A549 treated with dexamethasone at 1 μM for 4 hours (cell line): Measurements from ENCODE around the gene ACP5. TPM values are rescaled to one million over a fixed set of nuclear protein-coding genes. Genes with fewer than 3 reads are reported as not detected.

Experiments
- total RNA-seq: library from RNA; stranded (reverse); fragments of 200-300 nt; extraction: Qiagen RNA extraction; gene quantifications from 5 replicates; pipeline ENCODE4 v1.2.3, GENCODE V29; 2022

ACP5 gene
- 0.11 to 0.41 TPM (median 0.25 TPM) in 5 replicates for total RNA-seq

GRCh38 chr19:11577451-11578257, at the start of gene ACP5:
ACP5 (minus strand) TSS chr19:11577645; CDS start chr19:11577317, 328 bp downstream.

GRCh38 chr19:11597202-11598102, 20.0 kb upstream of the ACP5 start, which contains the start of gene ZNF627:
ZNF627 (plus strand) TSS chr19:11597483; CDS start chr19:11597628, 145 bp downstream.

GRCh38 chr19:11558881-11559828, 18.3 kb downstream of the ACP5 start, which contains the start of gene ELOF1:
ELOF1 (minus strand) TSS chr19:11559230; CDS start chr19:11554347, 4,883 bp downstream.

GRCh38 chr19:11538232-11539036, 39.0 kb downstream of the ACP5 start, which contains the start of gene CNN1:
CNN1 (plus strand) TSS chr19:11538851; CDS start chr19:11538928, 77 bp downstream.

GRCh38 chr19:11528551-11529341, 48.7 kb downstream of the ACP5 start, which contains the start of gene ECSIT:
ECSIT (minus strand) TSS chr19:11529134; CDS start chr19:11519170, 9,964 bp downstream.

Other genes starting within 250 kb of the ACP5 start
- gene RAB3D, start 238.0 kb downstream of the ACP5 start, total RNA-seq, result 4.3 to 6.0 TPM (median 5.4 TPM) in 5 replicates
- 95.8 to 123 TPM (median 104 TPM) in 5 replicates for gene TMEM205, start 231.4 kb downstream of the ACP5 start, total RNA-seq
- 4.0 to 4.7 TPM (median 4.3 TPM) in 5 replicates for gene CCDC159, start 231.1 kb downstream of the ACP5 start, total RNA-seq
- gene PLPPR2, start 222.2 kb downstream of the ACP5 start, total RNA-seq, result 8.1 to 10.0 TPM (median 9.3 TPM) in 5 replicates
- 1.6 to 2.2 TPM (median 1.8 TPM) in 5 replicates for gene SWSAP1, start 203.0 kb downstream of the ACP5 start, total RNA-seq
- gene EPOR, start 193.3 kb downstream of the ACP5 start, total RNA-seq, result 2.9 to 4.3 TPM (median 4.0 TPM) in 5 replicates
- 0.98 to 1.8 TPM (median 1.5 TPM) in 5 replicates for gene RGL3, start 158.3 kb downstream of the ACP5 start, total RNA-seq
- 0.92 to 1.9 TPM (median 1.4 TPM) in 5 replicates for gene ODAD3, start 142.5 kb downstream of the ACP5 start, total RNA-seq
- gene PRKCSH, start 142.0 kb downstream of the ACP5 start, total RNA-seq, result 228 to 275 TPM (median 269 TPM) in 5 replicates
- 0.02 to 0.26 TPM (median 0.15 TPM) in 5 replicates for gene ELAVL3, start 96.6 kb downstream of the ACP5 start, total RNA-seq
- gene ZNF653, start 71.8 kb downstream of the ACP5 start, total RNA-seq, result 2.4 to 5.6 TPM (median 4.3 TPM) in 5 replicates
- gene ECSIT, start 48.5 kb downstream of the ACP5 start, total RNA-seq, result 25.7 to 33.5 TPM (median 29.7 TPM) in 5 replicates
- gene CNN1, start 38.8 kb downstream of the ACP5 start, total RNA-seq, result 0.26 to 0.66 TPM (median 0.45 TPM) in 5 replicates
- 97.7 to 116 TPM (median 103 TPM) in 5 replicates for gene ELOF1, start 18.4 kb downstream of the ACP5 start, total RNA-seq
- gene ZNF627, start 19.8 kb upstream of the ACP5 start, total RNA-seq, result 2.7 to 4.0 TPM (median 3.5 TPM) in 5 replicates
- gene ZNF823, start 161.3 kb upstream of the ACP5 start, total RNA-seq, result 2.1 to 3.2 TPM (median 2.4 TPM) in 5 replicates
- gene ZNF441, start 189.4 kb upstream of the ACP5 start, total RNA-seq, result 0.01 TPM in 1 of 5 replicates, not detected in the others
- not detected in 5 replicates for gene ZNF491, start 220.9 kb upstream of the ACP5 start, total RNA-seq
- 0.02 to 0.07 TPM (median 0.05 TPM) in 5 replicates for gene ZNF440, start 236.6 kb upstream of the ACP5 start, total RNA-seq